Immature natural killer cell (primary cell): Measurements from ENCODE around the gene SNX24. TPM values are rescaled to one million over a fixed set of nuclear protein-coding genes. Genes with fewer than 3 reads are reported as not detected.
"Not testable (repeated sequence)": the region's sequence is repeated elsewhere in the genome, so short reads cannot be mapped to it uniquely, and the experiment has no call there.

ENCODE experiments used
- DNase-seq, 3 donors: peaks; one replicate each; pipeline ENCODE4 v3.0.0; 2022; ENCODE audit warnings: mixed read lengths in 1 of 3
- H3K27ac Mint-ChIP-seq, 6 donors: one replicate each; pipeline ENCODE4 v1.8.0; 2020; ENCODE audit warnings: mixed read lengths in 6 of 6, mild to moderate bottlenecking in 5 of 6, inconsistent platforms in 4 of 6, moderate library complexity in 3 of 6
- H3K27me3 Mint-ChIP-seq, 3 donors: one replicate each; pipeline ENCODE4 v1.8.0; 2020 to 2021; ENCODE audit warnings: low read depth in 3 of 3, mild to moderate bottlenecking in 3 of 3, mixed read lengths in 3 of 3, moderate library complexity in 3 of 3, inconsistent platforms in 1 of 3
- H3K36me3 Mint-ChIP-seq, 3 donors: one replicate each; pipeline ENCODE4 v1.8.0; 2020; ENCODE audit warnings: mixed read lengths in 3 of 3, inconsistent platforms in 2 of 3, mild to moderate bottlenecking in 2 of 3
- H3K4me1 Mint-ChIP-seq, 2 donors: one replicate each; pipeline ENCODE4 v1.8.0; 2020; ENCODE audit warnings: inconsistent platforms in 2 of 2, mild to moderate bottlenecking in 2 of 2, mixed read lengths in 2 of 2, moderate library complexity in 1 of 2
- H3K4me3 Mint-ChIP-seq, 5 donors: one replicate each; pipeline ENCODE4 v1.8.0; 2020; ENCODE audit warnings: mild to moderate bottlenecking in 5 of 5, mixed read lengths in 5 of 5, inconsistent platforms in 3 of 5, moderate library complexity in 3 of 5
- H3K9me3 Mint-ChIP-seq, 6 donors: one replicate each; pipeline ENCODE4 v1.8.0; 2020; ENCODE audit warnings: mild to moderate bottlenecking in 6 of 6, mixed read lengths in 6 of 6, inconsistent platforms in 4 of 6, moderate library complexity in 3 of 6
- polyA plus RNA-seq, 3 donors: library from polyadenylated mRNA; unstranded; fragments of 300-500 nt; fragmentation: Illumina TruSeq; gene quantifications; one replicate each; pipeline ENCODE4 v1.2.3, GENCODE V29; 2021

The SNX24 gene
- polyA plus RNA-seq, 3 donors from 2014 or later: 2.1 to 6.4 (median 2.9) TPM

DNA sequence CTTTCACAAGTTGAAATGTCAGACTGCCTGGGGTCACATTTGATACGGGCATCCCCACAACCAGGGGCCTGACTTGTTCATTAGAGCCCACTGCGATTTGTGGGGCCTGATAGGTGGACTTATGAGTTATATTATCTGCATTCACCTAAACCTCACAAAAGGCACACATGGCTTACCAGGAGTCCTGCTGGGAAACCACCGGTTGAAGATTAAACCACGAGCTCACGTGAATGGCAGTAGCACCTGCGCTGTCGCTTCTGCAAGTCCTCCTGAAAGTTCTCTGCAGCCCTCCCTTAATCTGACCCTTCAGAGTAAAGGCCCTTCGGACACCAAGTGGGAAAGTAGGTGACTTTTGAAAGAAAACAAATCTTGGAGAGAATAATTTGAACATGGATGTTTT lies 122.2 kb downstream of the SNX24 start:
- H3K36me3 Mint-ChIP-seq: peaks cover 0 to 4% (median 3%) of the 10 kb centered on the region in 3 donors
- H3K4me1 Mint-ChIP-seq: no peaks in the 10 kb centered on the region
- H3K27ac Mint-ChIP-seq: no peak overlapping the region
- H3K27me3 Mint-ChIP-seq: peaks cover 0 to 3% (median 0%) of the 10 kb centered on the region in 3 donors
- H3K9me3 Mint-ChIP-seq: no peaks in the 10 kb centered on the region
- no peak for DNase-seq
- H3K4me3 Mint-ChIP-seq: no peak overlapping the region

DNA sequence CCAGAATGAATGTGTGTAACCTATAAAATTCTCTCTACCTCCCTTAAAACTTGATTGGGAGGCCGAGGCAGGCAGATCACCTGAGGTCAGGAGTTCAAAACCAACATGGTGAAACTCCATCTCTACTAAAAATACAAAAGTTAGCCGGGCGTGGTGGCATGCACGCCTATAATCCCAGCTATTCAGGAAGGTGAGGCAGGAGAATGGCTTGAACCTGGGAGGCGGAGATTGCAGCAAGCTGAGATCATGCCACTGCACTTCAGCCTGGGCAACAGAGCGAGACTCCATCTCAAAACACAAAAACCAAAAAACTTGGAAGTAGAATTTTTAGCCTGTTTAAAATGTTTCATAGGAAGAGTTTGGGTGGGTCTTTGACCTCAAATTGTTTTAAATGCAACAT lies 122.6 kb downstream of the SNX24 start:
- not testable (repeated sequence) for DNase-seq, H3K27me3 Mint-ChIP-seq, H3K36me3 Mint-ChIP-seq, H3K9me3 Mint-ChIP-seq, H3K4me1 Mint-ChIP-seq, H3K27ac Mint-ChIP-seq, H3K4me3 Mint-ChIP-seq

DNA sequence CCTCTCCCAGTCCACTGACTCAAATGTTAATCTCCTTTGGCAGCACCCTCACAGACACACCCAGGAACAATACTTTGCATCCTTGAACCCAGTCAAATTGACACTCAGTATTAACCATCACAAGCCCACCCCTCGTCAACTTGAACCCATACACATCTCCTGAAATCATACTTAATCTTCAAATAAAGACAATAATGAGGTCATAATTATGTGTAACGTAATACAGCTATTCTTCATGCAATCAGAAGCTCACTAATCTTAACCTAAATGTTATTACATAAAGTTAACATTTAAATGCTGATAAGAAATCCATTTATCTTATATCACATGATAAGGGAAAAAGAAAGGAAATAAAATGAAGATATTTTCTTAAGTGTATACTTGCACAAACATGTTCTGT lies 125.9 kb downstream of the SNX24 start:
- H3K4me1 Mint-ChIP-seq: no peaks in the 10 kb centered on the region
- H3K27ac Mint-ChIP-seq: no peak overlapping the region
- no peak overlapping the region for H3K4me3 Mint-ChIP-seq
- peaks cover 0 to 10% (median 3%) of the 10 kb centered on the region in 3 donors for H3K36me3 Mint-ChIP-seq
- DNase-seq: no peak
- H3K9me3 Mint-ChIP-seq: no peaks in the 10 kb centered on the region
- H3K27me3 Mint-ChIP-seq: peaks cover 0 to 3% (median 0%) of the 10 kb centered on the region in 3 donors

DNA sequence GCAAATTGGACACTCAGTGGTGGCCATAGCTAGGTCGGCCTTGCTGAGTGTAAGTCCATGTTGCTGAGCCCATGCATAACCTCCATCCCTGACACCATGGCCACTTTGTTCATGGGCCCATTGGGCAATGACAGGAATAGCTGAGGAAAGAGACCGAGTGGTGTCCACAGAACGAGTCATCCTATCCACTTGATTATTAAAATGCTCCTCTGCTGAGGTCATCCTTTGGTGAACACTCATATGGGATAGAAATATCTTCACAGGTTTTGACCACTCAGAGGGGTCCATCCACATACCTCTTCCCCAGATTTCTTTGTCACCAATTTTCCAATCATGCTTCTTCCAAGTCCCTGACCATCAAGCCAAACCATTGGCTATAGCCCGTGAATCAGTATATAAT lies 127.5 kb downstream of the SNX24 start:
- Mint-ChIP-seq H3K9me3 (no peaks in the 10 kb centered on the region), H3K4me1 (no peaks in the 10 kb centered on the region), H3K4me3 (no peak overlapping the region), H3K36me3 (peaks cover 0 to 10% (median 3%) of the 10 kb centered on the region in 3 donors), H3K27ac (no peak overlapping the region), H3K27me3 (peaks cover 0 to 3% (median 2%) of the 10 kb centered on the region in 3 donors)
- no peak for DNase-seq

DNA sequence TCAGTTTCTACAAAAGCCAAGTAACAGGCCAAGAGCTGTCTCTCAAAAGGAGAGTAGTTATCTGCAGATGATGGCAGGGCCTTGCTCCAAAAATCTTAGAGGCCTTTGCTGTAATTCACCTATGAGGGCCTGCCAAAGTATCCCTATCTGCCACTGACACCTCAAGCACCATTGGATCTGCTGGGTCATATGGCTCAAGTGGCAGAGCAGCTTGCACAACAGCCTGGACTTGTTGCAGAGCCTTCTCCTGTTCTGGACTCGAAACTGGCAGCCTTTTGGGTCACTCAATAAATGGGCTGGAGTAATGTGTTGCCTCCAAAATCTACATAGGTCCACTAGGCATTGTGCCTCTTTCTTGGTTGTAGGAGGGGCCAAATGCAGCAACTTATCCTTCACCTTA lies 128.3 kb downstream of the SNX24 start:
- H3K36me3 Mint-ChIP-seq: peaks cover 0 to 10% (median 3%) of the 10 kb centered on the region in 3 donors
- not testable (repeated sequence) for H3K4me1 Mint-ChIP-seq, H3K4me3 Mint-ChIP-seq

DNA sequence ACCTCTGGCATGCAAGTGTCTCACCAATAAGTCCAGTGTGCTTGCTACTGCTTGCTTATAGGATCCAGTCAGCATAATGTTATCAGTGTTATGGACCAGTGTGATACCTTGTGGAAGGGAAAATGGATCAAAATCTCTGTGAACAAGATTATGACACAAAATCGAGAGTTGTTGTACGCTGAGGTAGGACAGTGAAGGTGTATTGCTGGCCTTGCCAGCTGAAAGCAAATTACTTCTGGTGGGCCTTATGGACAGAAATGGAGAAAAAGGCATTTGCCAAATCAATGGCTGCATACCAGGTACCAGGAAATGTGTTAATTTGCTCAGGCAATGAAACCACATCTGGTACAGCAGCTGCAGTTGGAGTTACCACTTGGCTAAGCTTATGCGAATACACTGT lies 128.8 kb downstream of the SNX24 start:
- H3K27ac Mint-ChIP-seq, H3K9me3 Mint-ChIP-seq, H3K27me3 Mint-ChIP-seq, H3K4me3 Mint-ChIP-seq, H3K4me1 Mint-ChIP-seq, DNase-seq: not testable (repeated sequence)
- H3K36me3 Mint-ChIP-seq: peaks cover 0 to 10% (median 2%) of the 10 kb centered on the region in 3 donors

More for the DNA sequence above, 128.3 kb downstream of the SNX24 start:
- H3K27ac Mint-ChIP-seq, DNase-seq, H3K27me3 Mint-ChIP-seq, H3K9me3 Mint-ChIP-seq: not testable (repeated sequence)

DNA sequence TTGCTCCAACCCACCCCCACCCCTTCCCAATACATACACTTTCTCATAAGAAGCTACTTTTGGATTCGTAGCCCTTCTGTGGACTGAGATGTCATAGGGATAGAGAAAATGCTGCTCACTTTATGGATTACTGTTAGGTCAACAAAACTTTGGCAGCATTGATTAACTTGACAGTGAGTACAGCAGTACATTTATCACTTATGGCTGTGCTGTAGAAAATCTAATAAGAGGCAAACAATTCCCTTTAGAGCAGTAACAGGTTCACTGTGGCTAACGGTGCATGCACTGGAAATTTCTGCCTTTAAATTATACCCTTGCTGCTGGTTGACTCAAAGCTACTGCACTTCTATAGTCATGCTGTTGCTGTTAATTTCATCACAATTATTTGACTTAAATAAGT lies 131.9 kb downstream of the SNX24 start:
- H3K27ac Mint-ChIP-seq: no peak overlapping the region
- H3K4me3 Mint-ChIP-seq: no peak overlapping the region
- peaks cover 0 to 6% (median 0%) of the 10 kb centered on the region in 3 donors for H3K36me3 Mint-ChIP-seq
- no peaks in the 10 kb centered on the region for H3K4me1 Mint-ChIP-seq
- H3K27me3 Mint-ChIP-seq: peaks cover 0 to 2% (median 1%) of the 10 kb centered on the region in 3 donors
- DNase-seq: no peak
- H3K9me3 Mint-ChIP-seq: no peaks in the 10 kb centered on the region

DNA sequence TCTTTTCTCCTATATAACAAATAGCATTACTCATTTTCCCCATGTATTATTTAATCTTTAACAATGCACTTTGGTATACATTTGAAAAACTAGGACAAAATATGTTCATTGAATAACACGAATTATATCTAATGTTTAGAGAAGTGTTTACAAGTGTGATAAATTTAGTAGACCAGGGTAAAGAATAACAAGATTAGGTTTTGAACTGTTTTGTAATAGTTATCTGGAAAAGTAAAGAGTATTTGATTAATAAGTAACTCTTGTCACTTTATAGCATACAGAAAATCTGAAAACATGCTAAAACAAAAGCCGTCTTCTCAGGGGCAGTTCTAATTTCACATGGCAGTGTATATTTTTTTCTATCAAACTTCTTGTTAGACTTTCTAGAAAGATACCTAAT lies 132.7 kb downstream of the SNX24 start:
- Mint-ChIP-seq H3K27ac (no peak overlapping the region), H3K27me3 (peaks cover 0 to 2% (median 1%) of the 10 kb centered on the region in 3 donors), H3K4me1 (no peaks in the 10 kb centered on the region), H3K4me3 (no peak overlapping the region), H3K36me3 (peaks cover 0 to 2% (median 0%) of the 10 kb centered on the region in 3 donors), H3K9me3 (no peaks in the 10 kb centered on the region)
- DNase-seq: no peak

DNA sequence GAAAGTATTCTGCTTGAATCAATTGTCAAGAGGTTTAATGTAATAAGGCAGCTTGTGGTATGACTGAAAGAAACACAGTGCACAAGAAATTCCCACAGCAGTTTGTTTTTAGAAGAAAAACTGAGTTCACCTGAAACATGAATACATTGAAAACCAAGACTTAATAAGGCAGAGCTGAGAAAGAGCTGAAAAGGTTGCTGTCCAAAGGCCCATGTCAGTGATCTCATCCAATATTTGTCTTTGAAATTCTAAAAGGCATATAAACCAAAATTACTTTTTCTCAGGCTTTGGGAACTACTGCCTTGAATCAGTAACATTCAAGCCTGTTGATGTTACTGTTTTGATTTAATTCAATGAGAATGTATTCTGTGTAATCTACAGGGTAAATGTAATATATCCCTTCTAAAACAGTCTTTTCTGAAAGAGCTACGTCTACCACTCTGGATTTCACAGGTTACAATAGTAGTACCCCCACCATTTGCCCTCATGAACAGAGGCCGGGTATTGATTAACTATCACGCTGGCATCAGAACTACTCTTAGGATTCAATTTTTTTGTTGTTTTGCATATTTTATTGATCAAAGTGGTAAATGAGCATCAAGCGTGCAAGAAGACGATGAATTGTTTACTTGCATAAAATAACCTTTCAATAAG lies 133.4 kb downstream of the SNX24 start:
- no peak overlapping the region for H3K27ac Mint-ChIP-seq
- H3K36me3 Mint-ChIP-seq: no peaks in the 10 kb centered on the region
- H3K4me3 Mint-ChIP-seq: no peak overlapping the region
- DNase-seq: no peak
- peaks cover 0 to 4% (median 1%) of the 10 kb centered on the region in 3 donors for H3K27me3 Mint-ChIP-seq
- H3K4me1 Mint-ChIP-seq: no peaks in the 10 kb centered on the region
- H3K9me3 Mint-ChIP-seq: no peaks in the 10 kb centered on the region

DNA sequence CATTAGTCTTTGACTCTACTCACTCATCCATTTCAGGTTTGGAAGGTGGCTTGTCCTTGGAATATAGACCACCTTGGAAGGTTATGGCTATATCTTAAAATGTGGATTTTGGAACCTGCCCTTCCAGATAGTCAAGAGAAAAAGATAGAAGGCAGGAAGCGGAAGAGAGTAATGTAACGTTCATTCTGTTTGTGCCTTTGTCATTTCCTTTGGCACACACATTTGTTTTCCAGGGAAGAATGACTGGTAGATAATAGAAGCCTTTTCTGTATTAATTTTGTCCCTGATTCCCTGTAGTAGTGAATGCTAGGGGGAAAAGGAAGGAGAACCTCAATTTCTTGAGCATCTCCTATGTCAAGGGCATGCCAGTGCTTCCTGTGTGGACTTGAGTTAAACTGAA lies 136.4 kb downstream of the SNX24 start:
- H3K4me3 Mint-ChIP-seq: no peak overlapping the region
- H3K9me3 Mint-ChIP-seq: peaks cover 0 to under 1% (median 0%) of the 10 kb centered on the region in 6 donors
- no peak overlapping the region for H3K27ac Mint-ChIP-seq
- H3K27me3 Mint-ChIP-seq: peaks cover 0 to 3% (median 1%) of the 10 kb centered on the region in 3 donors
- H3K36me3 Mint-ChIP-seq: peaks cover 0 to 1% (median 0%) of the 10 kb centered on the region in 3 donors
- H3K4me1 Mint-ChIP-seq: no peaks in the 10 kb centered on the region
- no peak for DNase-seq

DNA sequence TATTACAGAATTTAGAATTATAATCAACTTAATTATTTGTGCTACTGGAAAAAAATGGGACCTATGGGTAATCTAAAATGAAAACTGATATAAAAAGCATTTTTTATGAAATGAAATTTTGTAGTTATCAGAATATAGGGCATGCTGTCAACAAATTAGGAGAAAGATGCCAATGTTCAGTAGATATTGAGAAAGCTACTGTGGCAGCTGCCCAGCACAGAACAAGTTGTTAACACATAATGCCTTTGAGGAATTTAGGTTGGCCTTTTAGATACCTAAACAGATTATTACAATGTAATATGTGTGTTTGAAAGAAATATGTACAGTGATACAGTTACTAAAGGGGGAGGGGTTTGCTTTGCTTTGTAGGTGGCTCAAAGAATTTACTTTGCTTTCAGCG lies 137.0 kb downstream of the SNX24 start:
- no peak overlapping the region for H3K27ac Mint-ChIP-seq
- H3K36me3 Mint-ChIP-seq: peaks cover 0 to 3% (median 0%) of the 10 kb centered on the region in 3 donors
- H3K4me1 Mint-ChIP-seq: no peaks in the 10 kb centered on the region
- no peak for DNase-seq
- no peak overlapping the region for H3K4me3 Mint-ChIP-seq
- H3K27me3 Mint-ChIP-seq: peaks cover 0 to 2% (median 1%) of the 10 kb centered on the region in 3 donors
- peaks cover 0 to 3% (median 0%) of the 10 kb centered on the region in 6 donors for H3K9me3 Mint-ChIP-seq

DNA sequence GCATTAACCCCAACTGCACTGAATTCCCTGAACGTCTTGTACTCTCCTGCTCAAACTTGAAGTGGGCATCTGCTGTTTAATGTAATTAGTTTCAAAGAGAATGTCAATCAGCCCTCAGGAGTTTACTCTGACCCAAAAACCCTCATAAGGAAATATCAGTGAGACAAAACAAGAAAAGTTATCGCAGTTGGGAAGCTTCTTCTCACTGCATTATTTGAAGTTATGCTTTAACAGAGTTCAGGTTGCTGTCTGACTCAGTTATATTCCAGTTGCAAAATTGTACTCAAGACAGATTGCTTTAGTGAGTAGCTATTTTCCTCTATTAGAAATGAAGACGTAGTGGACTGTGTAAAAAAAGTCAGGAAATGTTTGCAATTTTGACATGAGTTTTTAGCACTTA lies 139.0 kb downstream of the SNX24 start:
- Mint-ChIP-seq H3K4me3 (no peak overlapping the region), H3K9me3 (peaks cover 0 to 3% (median 0%) of the 10 kb centered on the region in 6 donors), H3K36me3 (peaks cover 0 to 3% (median 0%) of the 10 kb centered on the region in 3 donors), H3K4me1 (no peaks in the 10 kb centered on the region), H3K27ac (no peak overlapping the region), H3K27me3 (peaks cover 0 to 5% (median 1%) of the 10 kb centered on the region in 3 donors)
- DNase-seq: no peak

DNA sequence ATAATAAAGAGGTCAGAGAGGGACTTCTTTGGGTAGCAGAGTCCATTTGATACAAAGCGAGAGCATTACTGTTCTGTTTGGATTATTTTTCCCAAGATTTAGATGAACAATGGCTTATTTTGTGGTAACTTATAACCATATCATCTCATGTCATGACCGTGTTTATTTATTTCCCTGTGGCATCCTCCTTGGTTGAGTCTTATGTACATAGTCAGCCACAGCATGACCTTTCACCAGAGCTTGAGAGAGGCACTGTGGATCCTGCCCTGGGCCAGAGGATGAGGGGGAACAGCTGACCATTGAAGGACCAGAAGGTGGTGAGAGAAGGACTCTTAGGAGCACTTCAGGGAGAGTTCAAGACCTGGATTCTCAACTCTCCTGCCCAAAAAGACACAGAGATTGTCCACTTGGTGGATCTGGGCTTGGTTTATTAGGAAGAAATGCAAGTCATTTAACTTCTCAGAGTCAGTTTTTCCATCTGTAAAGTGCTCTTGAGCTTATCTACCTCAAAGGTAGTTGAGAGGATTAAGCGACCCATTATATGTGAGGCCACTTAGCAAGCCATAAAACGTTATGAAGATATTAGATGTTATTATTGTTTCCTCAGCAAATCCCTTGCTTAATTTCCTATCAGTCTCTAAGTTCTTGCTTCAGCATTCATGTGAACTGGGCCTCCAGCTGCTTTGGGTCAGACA lies 139.7 kb downstream of the SNX24 start:
- Mint-ChIP-seq H3K9me3 (peaks cover 0 to 3% (median 0%) of the 10 kb centered on the region in 6 donors), H3K4me1 (no peaks in the 10 kb centered on the region), H3K4me3 (no peak overlapping the region), H3K27me3 (peaks cover 0 to 5% (median 1%) of the 10 kb centered on the region in 3 donors), H3K36me3 (peaks cover 0 to 3% (median 0%) of the 10 kb centered on the region in 3 donors), H3K27ac (no peak overlapping the region)
- no peak for DNase-seq

DNA sequence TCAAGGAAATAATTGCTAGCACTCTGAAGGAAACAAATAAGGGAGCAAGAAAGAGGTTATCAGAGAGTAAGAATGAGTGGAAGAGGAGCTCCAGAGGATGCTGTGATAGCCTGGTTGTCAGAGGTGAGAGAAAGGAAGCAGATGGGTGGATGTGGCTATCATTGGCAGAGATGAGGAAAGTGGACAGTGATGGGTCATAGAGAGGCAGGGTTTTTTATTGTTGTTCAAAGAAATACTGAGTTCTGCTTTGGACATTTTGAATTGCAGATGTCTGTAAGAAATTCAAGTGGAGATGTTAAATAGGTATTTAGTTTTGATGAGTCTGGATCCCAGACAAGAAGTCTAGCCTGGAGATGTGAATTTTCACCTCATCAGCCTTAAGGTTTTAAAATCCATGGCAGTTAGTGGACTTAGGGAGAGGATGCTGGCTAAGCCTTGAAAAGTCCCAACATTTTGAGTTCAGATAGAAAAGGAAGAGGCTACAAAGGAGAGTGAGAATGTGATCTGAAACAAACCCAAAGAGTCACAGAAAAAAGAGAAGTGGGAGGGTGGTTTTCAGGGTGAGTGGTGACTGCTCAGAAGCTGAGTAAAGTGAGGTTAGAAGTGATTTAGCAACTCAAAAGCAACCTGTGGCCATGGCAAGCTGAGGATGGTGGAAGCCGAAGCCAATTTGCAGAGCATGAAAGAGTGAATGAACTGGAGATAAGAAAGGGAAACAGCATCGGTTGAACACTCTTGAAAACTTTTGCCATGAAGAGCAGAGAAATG lies 140.7 kb downstream of the SNX24 start:
- no peaks in the 10 kb centered on the region for H3K4me1 Mint-ChIP-seq
- H3K36me3 Mint-ChIP-seq: peaks cover 0 to 3% (median 0%) of the 10 kb centered on the region in 3 donors
- H3K27me3 Mint-ChIP-seq: peaks cover 0 to 5% (median 1%) of the 10 kb centered on the region in 3 donors
- H3K27ac Mint-ChIP-seq: no peak overlapping the region
- no peak for DNase-seq
- H3K4me3 Mint-ChIP-seq: no peak overlapping the region
- H3K9me3 Mint-ChIP-seq: peaks cover 0 to 3% (median 0%) of the 10 kb centered on the region in 6 donors
